HG03159 (cell line): ENCODE results near the gene FOXO1.

Source experiments
- ATAC-seq: cut with Tn5 transposase; IDR thresholded peaks from one replicate; pipeline ENCODE4 v1.9.1; 2021; ENCODE audit warnings: mild to moderate bottlenecking, moderate library complexity; ENCODE audit not compliant: unreplicated experiment

Gene FOXO1

GRCh38 chr13:40640202-40640601 is 26.2 kb downstream of the FOXO1 start:
- ATAC-seq = no peak

GRCh38 chr13:40639221-40639681 is 27.2 kb downstream of the FOXO1 start:
- no peak for ATAC-seq

- no peak for ATAC-seq
Observed at GRCh38 chr13:40637643-40638042, 28.8 kb downstream of the FOXO1 start.

GRCh38 chr13:40635315-40635995 is 31.0 kb downstream of the FOXO1 start:
- no peak for ATAC-seq

GRCh38 chr13:40632915-40633314 is 33.5 kb downstream of the FOXO1 start:
- ATAC-seq = no peak

- ATAC-seq = no peak
Observed at GRCh38 chr13:40631605-40632004, 34.8 kb downstream of the FOXO1 start.

GRCh38 chr13:40629678-40630384 is 36.6 kb downstream of the FOXO1 start:
- peak; percentile 80 for ATAC-seq

- ATAC-seq = no peak
Observed at GRCh38 chr13:40626977-40627376, 39.5 kb downstream of the FOXO1 start.

GRCh38 chr13:40626561-40626960 is 39.9 kb downstream of the FOXO1 start:
- no peak for ATAC-seq

GRCh38 chr13:40624986-40625385 is 41.5 kb downstream of the FOXO1 start:
- ATAC-seq = no peak

- no peak for ATAC-seq
Observed at GRCh38 chr13:40624383-40624782, 42.1 kb downstream of the FOXO1 start.

GRCh38 chr13:40622761-40623160 is 43.7 kb downstream of the FOXO1 start:
- ATAC-seq = no peak

- no peak for ATAC-seq
Observed at GRCh38 chr13:40622246-40622645, 44.2 kb downstream of the FOXO1 start.

- ATAC-seq = no peak
Observed at GRCh38 chr13:40619479-40619814, 47.0 kb downstream of the FOXO1 start.

GRCh38 chr13:40618581-40619478 is 47.6 kb downstream of the FOXO1 start:
- no peak for ATAC-seq

GRCh38 chr13:40617801-40618356 is 48.6 kb downstream of the FOXO1 start:
- ATAC-seq = no peak

- ATAC-seq = no peak
Observed at GRCh38 chr13:40615619-40616018, 50.8 kb downstream of the FOXO1 start.

- ATAC-seq = no peak
Observed at GRCh38 chr13:40613914-40614313, 52.5 kb downstream of the FOXO1 start.

GRCh38 chr13:40613192-40613818 is 53.1 kb downstream of the FOXO1 start:
- ATAC-seq = peak; percentile 84

- ATAC-seq = no peak
Observed at GRCh38 chr13:40612041-40612440, 54.4 kb downstream of the FOXO1 start.

GRCh38 chr13:40611635-40612034 is 54.8 kb downstream of the FOXO1 start:
- no peak for ATAC-seq
